Progenitor cell of endocrine pancreas (in vitro differentiated cells): ENCODE results near the gene TSNAXIP1. TPM values are rescaled to one million over a fixed set of nuclear protein-coding genes. Genes with fewer than 3 reads are reported as not detected.
A peak's percentile ranks its signal among the peaks of the same experiment; 100 is the strongest.
"Not testable (repeated sequence)": the region's sequence is repeated elsewhere in the genome, so short reads cannot be mapped to it uniquely, and the experiment has no call there.

Experiments
- DNase-seq: peaks from one replicate; pipeline ENCODE4 v3.0.0; 2021; ENCODE audit warnings: low spot score; ENCODE audit not compliant: unreplicated experiment
- H3K27ac Mint-ChIP-seq: 2 replicates; pipeline ENCODE4 v1.8.0; 2021; ENCODE audit warnings: mild to moderate bottlenecking, moderate library complexity, mixed read lengths
- H3K27me3 Mint-ChIP-seq: 2 replicates; pipeline ENCODE4 v1.8.0; 2021; ENCODE audit warnings: mixed read lengths
- H3K36me3 Mint-ChIP-seq: 2 replicates; pipeline ENCODE4 v1.8.0; 2022; ENCODE audit warnings: mixed read lengths; ENCODE audit not compliant: insufficient read depth
- H3K4me1 Mint-ChIP-seq: 2 replicates; pipeline ENCODE4 v1.8.0; 2021; ENCODE audit warnings: low read depth, mixed read lengths
- H3K4me3 Mint-ChIP-seq: 2 replicates; pipeline ENCODE4 v1.8.0; 2021; ENCODE audit warnings: low read depth, mild to moderate bottlenecking, moderate library complexity, mixed read lengths
- H3K9me3 Mint-ChIP-seq: 2 replicates; pipeline ENCODE4 v1.8.0; 2021; ENCODE audit warnings: low read depth, mixed read lengths
- CTCF ChIP-seq: fragments of 200-600 bp; sonication (generic); IDR thresholded peaks from one replicate; pipeline ENCODE4 v1.5.0; 2021; ENCODE audit warnings: antibody characterized with exemption, mild to moderate bottlenecking; ENCODE audit not compliant: unreplicated experiment
- total RNA-seq: library from RNA; stranded (reverse); gene quantifications from 2 replicates; pipeline ENCODE4 v1.2.1, GENCODE V29; 2021

Gene TSNAXIP1
- total RNA-seq, 1 donor from 2014 or later: 14.5 TPM

DNA sequence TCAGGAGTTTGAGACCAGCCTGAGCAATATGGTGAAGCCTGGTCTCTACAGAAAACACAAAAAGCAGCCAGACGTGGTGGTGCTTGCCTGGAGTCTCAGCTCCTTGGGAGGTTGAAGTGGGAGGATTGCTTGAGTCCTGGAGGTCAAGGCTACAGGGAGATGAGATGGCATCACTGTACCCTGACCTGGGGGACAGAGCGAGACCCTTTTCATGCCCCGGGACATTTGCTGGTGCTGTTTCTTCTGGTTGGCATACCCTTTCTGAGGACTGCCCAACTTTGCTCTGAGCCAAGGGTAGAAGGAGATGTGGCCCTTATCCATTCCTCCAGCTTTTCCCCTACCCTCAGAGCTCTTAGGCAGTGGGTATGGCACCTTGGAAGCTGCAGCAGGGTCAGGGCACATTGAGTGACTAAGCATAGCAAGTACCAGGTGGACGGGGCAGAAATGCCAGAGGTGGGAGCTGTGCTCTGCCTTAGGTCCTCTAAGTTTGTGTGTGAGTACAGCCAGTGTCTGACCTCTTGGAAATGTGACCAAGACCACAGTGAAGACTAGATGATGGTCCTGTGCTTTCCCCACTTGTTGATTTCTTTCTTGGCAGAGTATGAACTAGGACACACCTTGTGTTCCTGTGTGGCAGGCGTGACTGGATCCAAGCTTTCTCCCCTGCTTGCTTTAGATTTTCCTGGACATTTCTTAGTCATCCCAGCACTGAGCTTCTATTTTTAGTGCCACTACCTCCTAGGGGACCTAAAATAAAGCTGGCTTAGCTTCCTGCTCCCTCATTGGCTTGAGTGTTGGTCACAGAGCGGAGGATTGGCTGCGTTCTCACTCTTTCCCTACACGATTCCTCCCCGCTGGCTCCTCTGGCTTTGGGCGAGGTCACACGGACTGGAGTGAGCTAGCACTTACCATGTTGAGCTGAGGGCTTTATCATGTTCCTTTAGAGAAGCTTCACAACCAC, 56.2 kb downstream of the TSNAXIP1 start:
- Mint-ChIP-seq H3K27me3 (no peaks in the 10 kb centered on the region), H3K36me3 (peaks cover 10% of the 10 kb centered on the region), H3K4me1 (peaks cover 5% of the 10 kb centered on the region), H3K9me3 (no peaks in the 10 kb centered on the region), H3K4me3 (no peak overlapping the region), H3K27ac (peak overlapping the region; percentile 25)
- no peak for TF ChIP-seq CTCF
- no peak for DNase-seq

DNA sequence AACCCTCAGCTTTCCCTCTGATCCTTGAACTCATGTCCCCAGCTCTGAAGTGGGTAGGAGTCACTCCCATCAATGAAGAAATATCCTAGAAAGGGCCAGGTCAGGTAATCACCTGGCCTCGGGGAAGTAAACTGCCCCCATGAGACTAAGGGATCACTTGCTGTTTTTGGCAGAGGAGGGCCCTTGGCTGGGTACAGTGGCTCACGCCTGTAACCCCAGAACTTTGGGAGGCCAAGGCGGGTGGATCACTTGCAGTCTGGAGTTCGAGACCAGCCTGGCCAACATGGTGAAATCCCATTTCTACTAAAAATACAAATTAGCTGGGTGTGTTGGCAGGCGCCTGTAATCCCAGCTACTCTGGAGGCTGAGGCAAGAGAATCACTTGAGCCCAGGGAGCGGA, 57.4 kb downstream of the TSNAXIP1 start:
- H3K27me3 Mint-ChIP-seq, H3K27ac Mint-ChIP-seq, H3K9me3 Mint-ChIP-seq, H3K36me3 Mint-ChIP-seq, H3K4me3 Mint-ChIP-seq, DNase-seq, H3K4me1 Mint-ChIP-seq: not testable (repeated sequence)

DNA sequence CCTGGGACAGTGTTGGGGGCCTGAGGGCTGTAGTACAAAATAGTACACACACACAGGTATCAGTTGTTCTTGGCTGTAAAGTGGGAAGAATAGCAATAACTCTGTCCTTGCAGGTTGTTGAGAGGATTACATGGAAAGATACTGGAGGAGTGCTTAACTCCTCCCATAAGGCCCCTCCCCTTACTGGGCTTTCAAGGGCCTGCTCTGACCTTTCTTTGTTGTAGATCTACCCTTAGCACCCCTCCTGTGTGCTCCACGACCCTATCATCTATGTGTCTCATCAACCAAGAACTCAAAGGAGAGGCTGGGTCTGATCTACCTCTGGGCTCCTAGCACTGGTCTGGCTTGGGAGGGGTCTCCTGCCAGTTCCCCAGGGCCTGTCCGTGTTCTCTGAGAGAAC, 57.9 kb downstream of the TSNAXIP1 start:
- no peaks in the 10 kb centered on the region for H3K27me3 Mint-ChIP-seq
- H3K36me3 Mint-ChIP-seq: peaks cover 8% of the 10 kb centered on the region
- H3K9me3 Mint-ChIP-seq: no peaks in the 10 kb centered on the region
- H3K27ac Mint-ChIP-seq: peak overlapping the region; percentile 11
- H3K4me1 Mint-ChIP-seq: no peaks in the 10 kb centered on the region
- no peak for DNase-seq
- H3K4me3 Mint-ChIP-seq: no peak overlapping the region
- no peak for TF ChIP-seq CTCF

- H3K27ac Mint-ChIP-seq: no peak overlapping the region
- peak; percentile 43 for TF ChIP-seq CTCF
- DNase-seq: no peak
- no peaks in the 10 kb centered on the region for H3K9me3 Mint-ChIP-seq
- H3K36me3 Mint-ChIP-seq: peaks cover 9% of the 10 kb centered on the region
- no peaks in the 10 kb centered on the region for H3K4me1 Mint-ChIP-seq
- no peaks in the 10 kb centered on the region for H3K27me3 Mint-ChIP-seq
- H3K4me3 Mint-ChIP-seq: no peak overlapping the region
Measured at GRCh38 chr16:67865318-67865717, 58.6 kb downstream of the TSNAXIP1 start.

GRCh38 chr16:67868290-67868689, 61.6 kb downstream of the TSNAXIP1 start:
- no peak for DNase-seq
- no peak for TF ChIP-seq CTCF
- Mint-ChIP-seq H3K27me3 (no peaks in the 10 kb centered on the region), H3K36me3 (peaks cover 9% of the 10 kb centered on the region), H3K9me3 (no peaks in the 10 kb centered on the region), H3K4me1 (peaks cover 3% of the 10 kb centered on the region), H3K27ac (no peak overlapping the region), H3K4me3 (no peak overlapping the region)

DNA sequence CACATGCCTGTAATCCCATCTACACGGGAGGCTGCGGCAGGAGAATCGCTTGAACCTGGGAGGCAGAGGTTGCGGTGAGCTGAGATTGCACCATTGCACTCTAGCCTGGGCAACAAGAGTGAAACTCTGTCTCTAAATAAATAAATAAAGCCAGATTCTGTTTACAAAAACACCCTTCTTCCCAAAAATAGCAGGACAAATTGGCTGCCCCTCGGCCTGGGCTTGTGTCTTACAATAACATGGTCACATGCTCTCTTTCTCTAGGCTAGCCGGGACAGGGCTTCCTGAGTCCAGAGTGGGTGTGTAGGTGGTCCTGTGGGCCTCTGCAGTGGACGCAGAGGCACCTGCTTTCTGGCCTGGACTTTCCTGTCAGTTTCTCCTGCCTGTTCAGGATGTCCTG, 63.0 kb downstream of the TSNAXIP1 start:
- Mint-ChIP-seq H3K4me1 (peaks cover 14% of the 10 kb centered on the region), H3K36me3 (peaks cover 9% of the 10 kb centered on the region), H3K27ac (no peak overlapping the region), H3K27me3 (no peaks in the 10 kb centered on the region), H3K9me3 (no peaks in the 10 kb centered on the region), H3K4me3 (no peak overlapping the region)
- DNase-seq: no peak
- no peak for TF ChIP-seq CTCF
